CD4-positive, CD25-positive, alpha-beta regulatory T cell (primary cell): ENCODE results near the gene LRRC32. TPM values are rescaled to one million over a fixed set of nuclear protein-coding genes. Genes with fewer than 3 reads are reported as not detected.

Source experiments
- ATAC-seq, 2 donors: fragments of 150-1000 bp; cut with Tn5 transposase; one replicate each; pipeline ENCODE4 v1.10.0; 2021; ENCODE audit warnings: low read depth in 2 of 2, moderate number of reproducible peaks in 2 of 2, moderate library complexity in 1 of 2
- DNase-seq, 3 donors: peaks; one replicate each; pipeline versions ENCODE4 v3.0.0 to v3.0.0-alpha.2; 2012 to 2022; ENCODE audit warnings: mixed read lengths in 1 of 3
- H3K27ac ChIP-seq: one replicate; pipeline ENCODE4 v1.7.0; 2013; ENCODE audit warnings: mild to moderate bottlenecking, low read length; ENCODE audit not compliant: insufficient read depth, poor library complexity, severe bottlenecking
- H3K27me3 ChIP-seq: one replicate; pipeline ENCODE4 v1.7.0; 2013; ENCODE audit warnings: low read length; ENCODE audit not compliant: control insufficient read depth, insufficient read depth
- H3K36me3 ChIP-seq: one replicate; pipeline ENCODE4 v1.7.0; 2013; ENCODE audit warnings: mild to moderate bottlenecking, low read length, moderate library complexity; ENCODE audit not compliant: control insufficient read depth, insufficient read depth
- H3K4me1 ChIP-seq: 2 replicates; pipeline ENCODE4 v1.7.0; 2013; ENCODE audit warnings: mild to moderate bottlenecking, low read length; ENCODE audit not compliant: insufficient read depth, control insufficient read depth, poor library complexity, severe bottlenecking
- H3K4me3 ChIP-seq: one replicate; pipeline ENCODE4 v1.7.0; 2013; ENCODE audit warnings: low read depth, mild to moderate bottlenecking, low read length, moderate library complexity
- H3K9me3 ChIP-seq, 2 experiments: 1 replicate in 1 of 2; 2 replicates in 1 of 2; pipeline ENCODE4 v1.7.0; 2013; ENCODE audit warnings: low read length in 2 of 2, mild to moderate bottlenecking in 1 of 2, moderate library complexity in 1 of 2; ENCODE audit not compliant: control insufficient read depth in 2 of 2
- H3K27ac Mint-ChIP-seq, 3 donors: one replicate each; pipeline ENCODE4 v1.8.0; 2020 to 2022; ENCODE audit warnings: mild to moderate bottlenecking in 3 of 3, mixed read lengths in 3 of 3, moderate library complexity in 2 of 3
- H3K27me3 Mint-ChIP-seq: one replicate; pipeline ENCODE4 v1.8.0; 2022; ENCODE audit warnings: mild to moderate bottlenecking, mixed read lengths
- H3K36me3 Mint-ChIP-seq: one replicate; pipeline ENCODE4 v1.8.0; 2020; ENCODE audit warnings: mixed read lengths
- H3K4me1 Mint-ChIP-seq, 4 donors: one replicate each; pipeline ENCODE4 v1.8.0; 2020 to 2022; ENCODE audit warnings: mixed read lengths in 4 of 4, mild to moderate bottlenecking in 1 of 4
- H3K4me3 Mint-ChIP-seq, 4 donors: one replicate each; pipeline ENCODE4 v1.8.0; 2020 to 2022; ENCODE audit warnings: mild to moderate bottlenecking in 4 of 4, mixed read lengths in 4 of 4, moderate library complexity in 3 of 4
- H3K9me3 Mint-ChIP-seq, 7 donors: one replicate each; pipeline ENCODE4 v1.8.0; 2020 to 2022; ENCODE audit warnings: mixed read lengths in 7 of 7, mild to moderate bottlenecking in 3 of 7, moderate library complexity in 2 of 7
- polyA plus RNA-seq, 4 donors: library from polyadenylated mRNA; unstranded; fragments of 300-500 nt; fragmentation: Illumina TruSeq; gene quantifications; one replicate each; pipeline ENCODE4 v1.2.3, GENCODE V29; 2021
- total RNA-seq: library from RNA; stranded (reverse); gene quantifications from one replicate; pipeline ENCODE4 v1.2.3, GENCODE V29; 2022

Gene LRRC32
- total and polyA plus RNA-seq, 5 donors from 2014 or later, result 5.0 to 71.4 (median 6.2) TPM

DNA sequence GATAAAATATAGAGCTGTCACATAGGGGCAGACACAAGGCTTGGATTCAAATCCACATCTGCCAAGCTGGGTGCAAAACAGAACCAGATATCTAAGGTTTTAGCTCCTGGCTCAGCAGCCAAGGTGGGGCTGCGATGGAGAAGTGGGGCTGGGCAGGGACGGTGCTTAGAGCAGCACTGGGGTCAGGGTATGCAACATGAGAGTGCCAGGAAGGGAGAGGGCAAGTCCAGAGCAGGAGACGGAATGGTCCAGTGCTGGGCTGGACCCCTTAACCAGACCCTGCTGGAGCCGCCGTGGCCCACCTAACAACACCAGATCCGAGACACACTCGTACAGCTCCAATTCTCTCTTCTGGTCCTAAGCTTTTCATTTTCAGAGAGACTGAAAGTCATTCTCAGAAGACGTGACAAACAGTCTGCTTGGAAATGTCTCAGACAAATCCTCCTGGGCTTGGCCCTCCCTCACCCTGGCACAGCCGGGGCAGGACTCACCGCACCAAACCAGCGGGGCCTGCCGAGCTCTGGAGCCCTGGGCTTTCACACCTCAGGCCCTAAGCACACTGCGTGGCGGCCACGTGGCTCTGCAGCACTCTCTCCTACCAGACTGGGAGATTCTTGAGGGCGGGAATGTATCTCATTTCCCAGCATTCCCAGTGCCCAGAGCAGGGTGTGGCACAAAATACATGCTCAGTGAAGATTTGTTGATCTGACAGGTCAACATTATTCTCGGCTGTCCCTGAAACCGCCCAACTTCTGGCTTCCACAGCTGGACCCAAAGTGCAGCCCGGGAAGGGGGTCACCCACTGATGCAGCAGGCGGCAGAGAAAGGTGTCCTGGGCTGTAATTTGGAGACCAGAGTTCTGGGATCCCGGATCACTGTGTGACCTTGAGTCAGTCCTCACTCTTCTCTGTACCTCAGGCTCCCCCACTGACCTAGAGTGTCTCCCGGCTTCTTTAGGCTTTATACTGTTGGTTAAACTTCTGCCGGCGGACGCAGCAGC lies 11.6 kb downstream of the LRRC32 start:
- peak overlapping the region in 2 of 3 donors; percentile 43 to 62 for H3K27ac Mint-ChIP-seq
- no peaks in the 10 kb centered on the region for H3K36me3 Mint-ChIP-seq
- DNase-seq (no peak), ATAC-seq (no peak)
- Histone ChIP-seq H3K27ac (no peak overlapping the region), H3K9me3 (no peaks in the 10 kb centered on the region), H3K4me3 (no peak overlapping the region), H3K4me1 (peaks cover 2% of the 10 kb centered on the region), H3K27me3 (no peaks in the 10 kb centered on the region), H3K36me3 (peaks cover 40% of the 10 kb centered on the region)
- no peaks in the 10 kb centered on the region for H3K27me3 Mint-ChIP-seq
- H3K4me3 Mint-ChIP-seq, result peak overlapping the region in 2 of 4 donors; percentile 41 to 54
- H3K9me3 Mint-ChIP-seq, result no peaks in the 10 kb centered on the region
- H3K4me1 Mint-ChIP-seq, result peaks cover 0 to 20% (median 2%) of the 10 kb centered on the region in 4 donors

DNA sequence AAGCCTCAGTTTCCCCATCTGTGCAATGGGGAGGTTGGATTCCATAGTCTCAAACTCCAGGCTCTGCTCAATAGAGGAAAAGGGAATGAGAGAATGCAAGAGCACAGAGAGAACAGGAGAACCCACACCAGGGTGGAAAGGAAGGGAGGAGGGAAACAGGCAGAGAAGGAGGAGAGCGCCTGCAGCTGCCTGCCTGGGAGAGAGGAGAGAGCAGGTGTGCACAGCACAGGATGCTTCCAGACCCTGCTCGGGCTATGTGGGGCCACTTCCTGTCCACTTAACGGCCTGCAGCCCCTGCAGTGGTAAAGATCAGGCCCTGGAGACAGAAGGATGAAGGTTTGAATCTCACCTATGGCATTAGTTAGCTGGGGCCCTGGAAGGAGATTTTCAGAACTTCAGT lies 12.3 kb downstream of the LRRC32 start:
- DNase-seq (no peak), ATAC-seq (no peak)
- H3K36me3 Mint-ChIP-seq, result no peaks in the 10 kb centered on the region
- H3K9me3 Mint-ChIP-seq, result no peaks in the 10 kb centered on the region
- Histone ChIP-seq H3K4me1 (no peaks in the 10 kb centered on the region), H3K9me3 (no peaks in the 10 kb centered on the region), H3K36me3 (peaks cover 36% of the 10 kb centered on the region), H3K27me3 (no peaks in the 10 kb centered on the region), H3K4me3 (no peak overlapping the region), H3K27ac (no peak overlapping the region)
- H3K27ac Mint-ChIP-seq, result peak overlapping the region in 1 of 3 donors; percentile 63
- H3K27me3 Mint-ChIP-seq, result no peaks in the 10 kb centered on the region
- peak overlapping the region in 2 of 4 donors; percentile 41 to 54 for H3K4me3 Mint-ChIP-seq
- H3K4me1 Mint-ChIP-seq, result peaks cover 0 to 15% (median 0%) of the 10 kb centered on the region in 4 donors

DNA sequence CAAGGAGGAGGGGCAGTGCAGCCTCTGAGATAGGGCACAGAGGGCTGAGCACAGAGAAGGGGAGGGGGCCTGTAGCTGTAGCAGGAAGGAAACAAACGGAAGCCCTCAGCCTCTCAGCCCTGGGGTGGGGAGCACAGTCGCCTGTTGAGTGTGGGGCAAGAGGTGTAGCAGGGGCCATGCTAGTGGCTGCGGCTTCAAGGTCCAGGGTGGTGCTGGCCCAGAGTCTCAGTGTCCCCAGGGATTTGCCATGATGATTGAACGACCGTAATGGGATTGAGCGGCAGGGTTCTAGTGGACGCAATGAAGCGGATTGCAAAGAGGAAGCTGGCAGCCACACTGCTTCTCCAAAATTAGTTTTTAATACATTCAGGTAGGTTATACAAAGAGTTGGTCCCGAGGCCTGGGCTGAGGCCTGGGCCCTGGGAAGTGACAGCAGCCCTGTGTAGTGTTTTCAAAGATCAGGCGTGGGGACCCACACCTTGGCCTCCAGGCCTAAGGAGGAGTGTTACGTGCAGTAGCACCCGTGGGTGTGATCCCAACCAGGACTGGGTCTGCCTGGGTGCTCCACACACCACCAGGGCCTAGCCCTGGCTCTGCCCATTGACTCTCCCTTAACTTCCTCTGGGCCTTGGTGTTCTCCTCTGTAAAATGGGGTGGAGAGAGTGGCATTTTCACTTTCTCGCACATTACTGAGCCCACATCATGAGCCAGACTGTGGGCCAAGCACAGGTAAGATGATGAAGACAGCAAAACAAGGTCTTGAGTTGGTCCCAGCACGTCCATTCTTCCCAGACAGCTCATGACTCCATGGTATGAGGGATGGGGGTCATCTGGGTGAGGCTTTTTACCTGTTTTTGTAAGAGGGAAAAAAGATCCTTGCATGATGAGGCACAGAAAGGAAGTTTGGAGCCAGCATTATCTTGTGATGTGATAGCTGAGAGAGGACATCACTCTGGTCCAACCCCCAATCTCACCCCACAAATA lies 13.1 kb downstream of the LRRC32 start:
- H3K4me3 ChIP-seq, result no peak overlapping the region
- H3K27ac Mint-ChIP-seq, result peak overlapping the region in 2 of 3 donors; percentile 63
- H3K9me3 Mint-ChIP-seq, result no peaks in the 10 kb centered on the region
- no peak overlapping the region for H3K27ac ChIP-seq
- no peaks in the 10 kb centered on the region for H3K4me1 ChIP-seq
- ATAC-seq, result no peak
- no peaks in the 10 kb centered on the region for H3K9me3 ChIP-seq
- no peak for DNase-seq
- no peak overlapping the region for H3K4me3 Mint-ChIP-seq
- H3K27me3 ChIP-seq, result no peaks in the 10 kb centered on the region
- no peaks in the 10 kb centered on the region for H3K27me3 Mint-ChIP-seq
- H3K36me3 ChIP-seq, result peaks cover 36% of the 10 kb centered on the region
- peaks cover 0 to 15% (median 0%) of the 10 kb centered on the region in 4 donors for H3K4me1 Mint-ChIP-seq
- no peaks in the 10 kb centered on the region for H3K36me3 Mint-ChIP-seq

DNA sequence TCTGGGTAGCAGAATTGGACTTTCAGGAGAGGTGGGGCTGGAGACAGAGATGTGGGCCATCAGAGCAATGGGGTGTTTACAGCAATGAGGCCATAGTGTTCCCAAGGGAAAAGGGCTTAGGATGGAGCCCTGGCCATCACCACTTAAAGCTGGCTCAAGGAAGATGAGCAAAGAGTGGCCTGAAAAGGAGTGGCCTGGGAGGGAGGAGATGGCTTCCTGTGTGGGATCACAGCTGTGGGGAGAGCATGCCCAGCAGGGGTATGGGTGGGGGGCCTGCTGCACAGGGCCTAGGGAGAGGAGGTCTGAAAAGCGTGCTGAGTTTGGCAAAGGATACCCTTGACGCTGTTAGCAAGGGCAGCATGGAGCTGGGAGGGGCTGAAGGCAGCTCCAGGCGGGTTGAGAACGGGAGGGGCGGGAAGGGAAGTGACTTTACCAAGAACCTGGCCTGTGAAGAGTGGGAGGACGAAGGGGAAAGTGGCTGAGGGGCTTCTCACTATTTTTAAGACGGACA lies 13.9 kb downstream of the LRRC32 start:
- Histone ChIP-seq H3K36me3 (peaks cover 31% of the 10 kb centered on the region), H3K27ac (no peak overlapping the region), H3K27me3 (no peaks in the 10 kb centered on the region), H3K4me3 (no peak overlapping the region), H3K9me3 (no peaks in the 10 kb centered on the region), H3K4me1 (no peaks in the 10 kb centered on the region)
- ATAC-seq (no peak), DNase-seq (no peak)
- no peaks in the 10 kb centered on the region for H3K36me3 Mint-ChIP-seq
- H3K9me3 Mint-ChIP-seq, result no peaks in the 10 kb centered on the region
- no peak overlapping the region for H3K4me3 Mint-ChIP-seq
- peaks cover 0 to 15% (median 0%) of the 10 kb centered on the region in 4 donors for H3K4me1 Mint-ChIP-seq
- H3K27me3 Mint-ChIP-seq, result no peaks in the 10 kb centered on the region
- H3K27ac Mint-ChIP-seq, result peak overlapping the region in 1 of 3 donors; percentile 63

DNA sequence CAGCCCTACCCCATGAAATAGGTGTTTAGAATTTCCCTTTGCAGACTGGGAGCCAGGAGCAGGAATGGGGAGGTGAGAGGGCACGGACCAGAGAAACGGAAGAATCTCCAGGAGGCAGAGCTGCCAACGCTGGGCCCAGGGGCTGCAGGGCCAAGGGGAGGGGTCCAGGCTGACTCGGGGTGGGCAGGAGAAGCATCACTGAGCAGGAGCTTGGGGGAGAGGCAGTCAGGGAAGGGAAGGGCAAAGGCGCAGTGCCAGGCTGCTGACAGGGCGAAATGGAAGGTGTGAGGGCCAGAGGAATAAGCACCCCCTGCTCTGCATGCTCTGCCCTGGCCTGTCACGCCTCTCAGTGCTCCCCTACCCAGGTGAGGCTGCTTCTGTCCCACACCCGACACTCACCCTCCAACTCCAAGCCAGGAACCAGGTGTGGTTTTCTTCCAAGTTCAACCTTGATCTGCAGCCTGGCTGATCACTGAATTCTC lies 14.5 kb downstream of the LRRC32 start:
- Mint-ChIP-seq H3K4me3 (no peak overlapping the region), H3K36me3 (no peaks in the 10 kb centered on the region), H3K9me3 (no peaks in the 10 kb centered on the region), H3K27ac (no peak overlapping the region), H3K27me3 (no peaks in the 10 kb centered on the region), H3K4me1 (peaks cover 0 to 15% (median 0%) of the 10 kb centered on the region in 4 donors)
- Histone ChIP-seq H3K4me1 (no peaks in the 10 kb centered on the region), H3K27me3 (no peaks in the 10 kb centered on the region), H3K27ac (no peak overlapping the region), H3K9me3 (no peaks in the 10 kb centered on the region), H3K36me3 (peaks cover 30% of the 10 kb centered on the region), H3K4me3 (no peak overlapping the region)
- ATAC-seq (peak in 1 of 2 donors; percentile 28), DNase-seq (no peak)

DNA sequence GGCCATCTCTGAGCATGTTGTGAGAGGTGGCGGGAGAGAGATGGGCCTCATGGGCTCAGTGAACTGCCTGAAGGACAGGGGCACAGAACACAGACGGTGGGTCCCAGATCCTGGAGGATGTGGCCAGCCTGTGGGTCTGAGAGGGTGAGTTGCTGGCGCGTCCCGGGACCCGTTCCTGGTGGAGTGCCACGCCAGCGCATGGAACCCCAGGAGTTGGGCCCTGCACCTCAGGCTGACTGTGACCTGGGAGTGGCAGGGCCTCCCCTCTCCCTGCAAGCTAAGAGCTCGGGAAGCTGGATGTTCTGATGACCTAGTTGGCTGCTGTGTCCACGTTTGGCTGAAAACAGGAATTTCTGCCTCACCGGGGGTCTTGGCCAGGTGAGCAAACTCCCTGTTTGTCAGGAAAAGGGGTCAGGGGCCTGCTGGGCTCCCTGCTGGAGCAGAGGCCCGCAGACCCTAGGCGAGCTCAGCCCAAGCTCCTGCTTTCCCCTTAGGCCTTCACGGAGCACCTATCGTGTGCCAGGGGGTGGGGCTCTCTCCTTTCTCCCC lies 15.0 kb downstream of the LRRC32 start:
- DNase-seq (no peak), ATAC-seq (no peak)
- Mint-ChIP-seq H3K4me3 (no peak overlapping the region), H3K9me3 (no peaks in the 10 kb centered on the region), H3K4me1 (peaks cover 0 to 15% (median 0%) of the 10 kb centered on the region in 4 donors), H3K27ac (no peak overlapping the region), H3K27me3 (no peaks in the 10 kb centered on the region), H3K36me3 (no peaks in the 10 kb centered on the region)
- Histone ChIP-seq H3K9me3 (no peaks in the 10 kb centered on the region), H3K36me3 (peaks cover 25% of the 10 kb centered on the region), H3K4me3 (no peak overlapping the region), H3K4me1 (no peaks in the 10 kb centered on the region), H3K27ac (no peak overlapping the region), H3K27me3 (no peaks in the 10 kb centered on the region)

DNA sequence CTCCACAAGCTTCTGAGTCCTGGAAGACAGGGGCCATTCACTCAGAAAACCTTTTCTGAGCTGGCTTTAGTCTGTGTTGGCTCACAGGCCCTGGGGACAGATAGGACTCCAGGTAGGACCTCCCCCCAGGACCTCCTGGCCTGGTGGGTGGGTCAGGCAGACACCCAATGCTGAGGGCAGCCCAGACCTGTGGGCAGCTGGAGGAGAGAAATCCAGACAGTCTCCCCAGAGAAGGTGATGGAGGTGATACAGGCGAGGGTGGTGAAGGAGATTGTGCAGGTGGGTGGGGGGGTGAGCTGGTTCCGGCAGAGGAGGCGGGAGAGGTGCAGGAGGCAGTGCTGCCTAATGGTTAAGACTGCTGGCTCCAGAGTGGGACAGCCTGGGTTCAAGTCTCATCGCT lies 15.6 kb downstream of the LRRC32 start:
- H3K27ac ChIP-seq, result no peak overlapping the region
- Mint-ChIP-seq H3K27me3 (no peaks in the 10 kb centered on the region), H3K27ac (peak overlapping the region in 1 of 3 donors; percentile 76), H3K4me3 (no peak overlapping the region), H3K4me1 (peaks cover 0 to 15% (median 0%) of the 10 kb centered on the region in 4 donors), H3K36me3 (no peaks in the 10 kb centered on the region), H3K9me3 (no peaks in the 10 kb centered on the region)
- no peak overlapping the region for H3K4me3 ChIP-seq
- H3K27me3 ChIP-seq, result no peaks in the 10 kb centered on the region
- H3K4me1 ChIP-seq, result no peaks in the 10 kb centered on the region
- ATAC-seq, result no peak
- peaks cover 22% of the 10 kb centered on the region for H3K36me3 ChIP-seq
- no peak for DNase-seq
- no peaks in the 10 kb centered on the region for H3K9me3 ChIP-seq
